Activated naive CD4-positive, alpha-beta T cell (primary cell): ENCODE data around the gene MXI1.

Source experiments
- DNase-seq, 4 experiments: peaks; one replicate each; lab custom pipeline; 2025; lab: John Stamatoyannopoulos, UW

Gene MXI1

DNA sequence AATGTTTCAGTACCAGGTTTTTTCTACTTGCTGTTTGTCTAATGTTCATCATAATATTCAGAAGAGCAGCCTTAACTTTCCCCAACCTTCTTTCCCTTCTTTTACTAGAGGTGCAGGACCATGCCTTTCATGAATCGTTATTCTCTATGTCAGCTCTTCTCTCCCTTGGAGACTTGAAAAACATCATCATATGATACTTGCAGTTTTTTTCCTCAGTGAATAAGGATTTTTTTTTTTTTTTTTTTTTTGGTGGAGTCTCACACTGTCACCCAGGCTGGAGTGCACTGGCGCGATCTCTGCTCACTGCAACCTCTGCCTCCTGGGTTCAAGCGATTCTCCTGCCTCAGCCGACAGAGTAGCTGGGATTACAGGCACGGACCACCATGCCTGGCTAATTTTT is 67.2 kb downstream of the MXI1 start:
- no peak for DNase-seq

DNA sequence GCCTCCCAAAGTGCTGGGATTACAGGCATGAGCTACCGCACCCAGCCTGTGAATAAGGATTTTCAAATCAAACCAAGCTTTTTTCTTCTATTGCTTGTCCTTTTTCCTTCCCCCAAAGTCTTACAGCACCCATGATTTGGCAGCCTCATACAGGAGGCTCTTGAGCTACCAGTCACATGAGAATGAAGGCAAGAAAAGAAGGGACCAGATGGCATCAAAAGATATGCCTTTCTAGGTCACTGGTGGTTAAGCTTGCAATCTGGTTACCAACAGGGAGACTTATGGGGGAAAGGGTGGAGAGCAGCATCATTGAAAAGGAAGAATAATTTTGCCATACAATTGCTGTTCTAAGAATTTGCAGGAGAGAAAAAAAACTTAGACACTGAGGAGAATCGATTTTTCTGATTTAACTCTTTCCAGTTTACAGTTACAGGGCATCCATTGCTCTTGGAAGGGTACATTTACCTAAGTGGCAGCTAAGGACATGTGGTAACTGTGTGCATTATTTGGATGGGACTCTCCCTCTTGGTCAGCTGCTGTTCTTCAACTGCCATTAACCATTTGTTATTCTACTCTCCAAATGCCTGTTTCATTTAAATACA is 67.8 kb downstream of the MXI1 start:
- DNase-seq, result no peak

DNA sequence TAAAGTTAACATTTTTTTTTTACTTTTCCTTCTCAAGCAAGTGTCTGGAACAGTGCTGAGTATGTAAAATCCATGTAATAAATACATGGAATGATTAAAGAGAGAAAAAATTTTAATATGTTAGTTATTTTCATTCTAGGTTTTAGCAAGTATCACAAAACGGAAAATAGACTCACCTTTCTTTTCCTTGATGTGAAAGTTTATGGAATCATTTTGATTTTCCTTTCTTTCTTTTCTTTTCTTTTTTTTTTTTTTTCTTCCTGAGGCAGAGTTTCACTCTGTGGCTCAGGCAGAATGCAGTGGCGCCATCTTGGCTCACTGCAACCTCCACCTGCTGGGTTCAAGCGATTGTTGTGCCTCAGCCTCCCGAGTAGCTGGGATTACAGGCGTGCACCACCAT is 69.2 kb downstream of the MXI1 start:
- DNase-seq, result no peak

DNA sequence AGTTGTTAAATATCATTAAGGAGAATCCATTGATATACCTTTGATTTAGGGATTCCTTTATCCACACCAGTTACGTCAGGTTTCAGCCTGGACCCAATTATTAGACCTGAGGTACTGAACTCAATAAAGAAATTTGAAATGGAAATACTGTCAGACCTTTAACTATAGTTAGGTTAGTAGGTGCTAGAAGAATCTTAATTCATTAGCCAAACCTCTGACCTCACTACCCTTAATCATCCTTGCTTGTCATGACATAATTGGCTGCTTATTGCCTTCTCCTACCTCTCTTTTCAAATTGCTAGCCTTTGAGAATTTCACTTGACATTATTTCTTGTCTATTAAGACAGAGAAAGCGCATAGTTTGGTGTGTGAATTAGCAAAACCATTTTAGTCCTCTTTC is 70.2 kb downstream of the MXI1 start:
- no peak for DNase-seq

DNA sequence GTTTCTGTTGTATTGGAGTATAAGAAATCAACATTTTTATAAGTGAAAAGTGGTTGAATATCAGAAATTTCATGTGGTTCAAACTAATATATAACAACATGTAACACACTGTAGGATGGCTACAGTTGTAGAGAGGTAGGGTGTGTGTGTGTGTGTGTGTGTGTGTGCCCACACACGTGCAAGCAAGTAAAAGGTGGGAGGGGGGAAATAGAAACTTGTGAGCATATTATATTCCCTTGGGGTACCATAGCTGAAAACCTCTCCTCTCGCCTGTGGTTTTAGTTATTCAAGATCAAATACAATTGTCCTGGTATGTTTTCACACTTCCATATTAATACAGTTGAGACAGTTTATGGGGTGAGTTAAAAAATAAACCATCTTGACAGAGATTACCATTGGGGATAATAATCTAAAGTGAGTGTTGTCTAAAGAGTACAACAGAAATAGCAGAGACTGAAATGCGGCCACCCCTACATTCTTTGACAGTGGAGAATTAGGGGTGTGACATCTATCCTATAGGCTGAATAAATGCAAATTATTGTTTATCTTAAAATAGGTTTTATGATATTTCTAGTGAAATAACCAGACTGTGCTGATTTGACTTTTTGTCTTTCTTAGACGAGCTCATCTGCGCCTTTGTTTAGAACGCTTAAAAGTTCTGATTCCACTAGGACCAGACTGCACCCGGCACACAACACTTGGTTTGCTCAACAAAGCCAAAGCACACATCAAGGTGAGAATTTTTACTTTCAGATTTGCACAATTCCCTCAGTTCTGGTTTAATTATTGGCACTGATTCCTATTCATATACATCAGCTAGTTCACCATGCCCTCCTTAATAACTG is 71.4 kb downstream of the MXI1 start:
- DNase-seq, result no peak

DNA sequence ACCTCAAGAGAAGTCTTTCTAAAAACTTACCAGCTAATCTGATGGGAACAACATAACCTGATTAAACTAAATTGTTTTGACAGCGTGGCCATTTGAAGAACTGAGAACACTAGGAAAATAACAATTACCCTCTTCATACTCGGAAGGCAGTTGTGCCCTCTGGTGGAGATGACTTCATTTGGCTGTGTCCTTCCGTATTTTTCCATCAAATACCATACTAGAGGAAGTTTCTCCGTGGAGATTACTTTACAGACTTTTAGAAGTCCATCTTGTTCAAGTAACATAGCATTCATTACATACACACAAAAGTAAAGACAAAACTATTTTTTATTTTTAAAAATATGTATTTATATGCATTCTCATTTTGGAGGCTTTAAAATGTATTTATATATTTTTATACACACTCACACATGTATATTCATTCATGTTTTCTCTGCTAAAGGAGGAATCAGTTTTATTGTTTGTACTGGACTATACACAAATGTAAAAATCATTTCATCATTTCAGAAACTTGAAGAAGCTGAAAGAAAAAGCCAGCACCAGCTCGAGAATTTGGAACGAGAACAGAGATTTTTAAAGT is 72.1 kb downstream of the MXI1 start:
- peak in 2 of 4 experiments; percentile 2 to 8 for DNase-seq

DNA sequence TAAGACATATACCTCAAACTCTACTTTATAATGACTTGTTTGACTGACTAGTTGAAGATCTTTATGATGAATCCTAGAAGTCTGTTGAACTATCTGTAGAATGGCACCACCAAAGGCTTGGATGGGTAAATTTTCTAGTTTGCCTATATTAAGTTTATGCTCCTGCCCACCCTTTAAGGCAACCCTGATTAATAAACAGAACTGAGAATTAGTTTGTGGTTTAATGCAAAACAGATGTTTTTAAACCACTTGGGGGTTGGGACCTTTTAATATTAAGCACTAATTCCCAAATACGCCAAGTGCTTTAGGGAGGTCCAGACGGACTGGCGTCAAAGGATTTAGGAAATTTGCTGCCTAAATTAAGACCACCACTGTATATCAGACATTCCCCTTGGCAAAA is 76.9 kb downstream of the MXI1 start:
- DNase-seq, result no peak

DNA sequence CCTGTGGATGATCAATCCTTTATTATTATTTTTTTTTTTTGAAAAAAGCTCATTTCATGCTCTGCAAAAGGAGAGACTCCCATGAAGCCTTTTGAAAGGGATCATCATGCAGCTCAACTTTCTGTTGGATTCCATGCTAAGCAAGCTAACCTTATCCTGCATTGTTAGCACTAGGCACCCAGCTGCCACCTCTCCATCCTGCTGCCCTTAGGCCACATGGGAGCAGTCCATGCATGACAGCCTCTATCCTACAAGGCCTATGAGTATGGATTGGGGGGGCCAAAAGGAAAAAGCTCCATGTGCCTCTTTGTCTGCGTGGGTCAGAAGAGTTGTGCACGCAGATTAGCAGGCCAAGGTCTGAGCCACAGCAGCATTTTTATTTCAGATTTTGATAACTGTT is 78.1 kb downstream of the MXI1 start:
- no peak for DNase-seq

DNA sequence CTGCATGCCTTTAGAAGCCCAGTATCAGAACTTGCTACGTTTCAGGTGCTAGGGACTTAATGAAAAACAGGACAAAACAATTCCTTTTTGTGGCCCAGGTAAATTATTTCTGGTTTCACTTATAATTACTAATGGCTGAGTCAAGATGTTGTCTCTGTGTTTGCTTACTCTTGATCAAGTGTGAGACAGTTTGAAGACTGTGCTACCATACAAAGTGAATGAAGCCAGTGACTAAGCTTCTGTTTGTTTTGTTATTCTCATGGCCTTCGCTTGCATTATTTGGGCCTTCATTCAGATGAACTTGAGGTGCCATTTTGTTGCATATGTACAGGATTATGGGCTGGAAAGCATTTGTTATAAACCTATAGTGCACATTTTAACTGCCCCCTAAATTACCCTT is 79.4 kb downstream of the MXI1 start:
- DNase-seq, result no peak

DNA sequence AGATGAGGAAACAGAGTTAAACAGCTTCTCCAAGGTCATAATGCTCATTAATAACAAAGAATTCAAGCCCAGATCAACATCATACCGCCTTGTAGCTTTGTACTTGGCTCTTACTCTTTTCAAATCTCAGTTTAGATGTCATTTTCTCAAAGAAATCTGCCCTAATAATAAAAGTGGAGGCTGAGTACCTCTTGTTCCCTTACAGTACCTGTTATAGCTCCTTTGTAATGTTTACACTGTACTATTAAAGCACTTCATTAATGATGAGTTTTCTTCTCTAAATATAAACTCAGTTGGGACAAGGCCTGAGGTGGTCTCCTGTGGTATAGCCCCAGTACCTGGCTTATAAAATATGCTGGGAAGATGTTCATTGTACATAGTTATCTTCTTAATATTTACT is 89.6 kb downstream of the MXI1 start:
- DNase-seq, result no peak

DNA sequence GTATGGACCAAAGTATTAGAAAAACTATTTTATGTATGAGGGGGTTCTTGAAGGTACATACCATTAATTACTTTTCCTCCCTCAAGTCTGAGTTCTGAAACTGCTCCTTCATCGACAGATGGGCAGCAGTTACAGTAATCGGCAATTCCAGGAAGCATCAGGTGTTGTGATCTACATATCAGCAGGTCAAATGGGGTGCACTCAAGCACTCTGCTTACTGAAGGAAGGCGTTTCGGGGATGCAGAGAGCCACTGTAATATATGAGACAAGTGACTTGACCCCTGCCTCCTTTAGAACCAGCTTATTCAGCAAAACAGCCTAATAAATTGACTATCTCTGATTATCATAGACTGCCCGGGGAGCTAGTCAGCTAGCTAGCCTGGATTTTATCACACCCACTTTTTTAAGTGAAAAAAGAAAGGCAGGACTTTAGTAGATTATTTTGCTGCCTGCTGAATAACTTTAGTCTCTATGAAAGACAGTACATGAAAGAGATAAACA is 93.1 kb downstream of the MXI1 start:
- DNase-seq, result no peak

DNA sequence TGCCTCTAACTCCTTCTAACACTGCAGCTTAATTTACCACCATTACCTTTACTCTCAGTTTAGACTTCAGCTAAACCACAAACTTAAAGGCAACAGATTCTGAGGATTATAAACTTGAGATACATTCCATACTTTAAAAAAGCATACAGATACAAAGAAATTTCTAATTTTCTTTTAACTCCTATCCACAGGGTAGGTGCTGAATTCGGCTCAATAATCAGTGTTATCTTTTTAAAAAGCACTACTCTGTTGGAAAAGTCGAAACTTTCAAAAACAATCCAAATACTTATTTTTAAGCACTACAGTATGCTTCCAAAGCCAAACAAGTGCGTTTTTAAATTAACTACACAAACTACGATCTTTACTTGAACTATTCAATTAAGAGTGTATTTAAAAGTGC is 96.3 kb downstream of the MXI1 start:
- DNase-seq, result no peak

DNA sequence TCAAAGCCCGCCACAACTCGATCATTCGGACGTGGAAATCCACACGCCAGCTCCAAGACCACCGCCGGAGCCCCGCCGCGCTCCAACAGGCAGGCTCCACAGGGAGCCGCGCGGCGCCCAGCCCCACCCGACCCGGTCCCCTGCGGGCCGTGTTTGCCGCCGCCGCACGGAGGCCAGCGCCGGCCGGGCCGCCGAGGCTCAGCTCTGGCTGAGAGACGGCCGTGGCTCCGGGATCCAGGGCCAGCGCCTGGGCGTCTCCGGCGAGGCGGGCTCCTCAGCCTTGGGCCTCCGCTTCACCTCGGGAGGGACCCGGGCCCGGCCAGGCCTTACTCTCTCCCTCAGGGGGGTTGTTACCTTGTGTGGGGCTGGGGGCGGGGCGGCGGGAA is 97.0 kb downstream of the MXI1 start:
- no peak for DNase-seq

DNA sequence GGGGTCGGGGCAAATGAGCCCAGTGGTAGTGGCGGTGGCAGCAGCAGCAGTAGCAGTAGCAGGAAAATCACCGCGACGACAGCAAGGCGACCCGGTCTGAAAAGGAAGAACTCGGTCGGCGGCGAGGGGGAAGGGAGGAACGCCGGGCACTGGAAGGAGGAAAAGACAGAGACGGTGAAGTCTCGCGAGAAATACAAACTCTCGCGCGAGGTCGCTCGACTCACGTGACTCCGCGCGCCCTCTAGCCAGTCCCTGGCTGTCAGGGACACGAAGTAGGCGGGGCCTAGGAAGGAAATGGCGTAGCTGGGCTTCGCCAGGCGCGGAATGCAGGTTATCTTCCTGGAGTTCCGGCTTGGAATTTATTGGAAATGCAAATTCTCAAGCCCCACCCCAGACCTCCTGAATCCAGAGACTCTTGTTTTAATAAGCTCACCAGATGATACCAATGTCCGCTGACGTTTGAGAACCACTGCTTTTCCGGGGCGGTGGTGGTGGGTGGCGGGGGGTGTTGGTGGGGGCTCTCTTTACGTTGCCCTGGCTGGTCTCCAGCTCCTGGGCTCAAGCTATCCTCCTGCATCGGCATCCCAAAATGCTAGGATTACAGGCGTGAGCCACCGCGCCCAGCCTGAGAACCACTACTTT is 97.5 kb downstream of the MXI1 start, which contains the start of gene SMNDC1:
Gene SMNDC1 (minus strand): TSS at position 141 of the 642 bp plus-strand sequence. CDS start 1,333 bp downstream, outside the sequence.
- peak; percentile 89 to 95 (median 92) for DNase-seq

DNA sequence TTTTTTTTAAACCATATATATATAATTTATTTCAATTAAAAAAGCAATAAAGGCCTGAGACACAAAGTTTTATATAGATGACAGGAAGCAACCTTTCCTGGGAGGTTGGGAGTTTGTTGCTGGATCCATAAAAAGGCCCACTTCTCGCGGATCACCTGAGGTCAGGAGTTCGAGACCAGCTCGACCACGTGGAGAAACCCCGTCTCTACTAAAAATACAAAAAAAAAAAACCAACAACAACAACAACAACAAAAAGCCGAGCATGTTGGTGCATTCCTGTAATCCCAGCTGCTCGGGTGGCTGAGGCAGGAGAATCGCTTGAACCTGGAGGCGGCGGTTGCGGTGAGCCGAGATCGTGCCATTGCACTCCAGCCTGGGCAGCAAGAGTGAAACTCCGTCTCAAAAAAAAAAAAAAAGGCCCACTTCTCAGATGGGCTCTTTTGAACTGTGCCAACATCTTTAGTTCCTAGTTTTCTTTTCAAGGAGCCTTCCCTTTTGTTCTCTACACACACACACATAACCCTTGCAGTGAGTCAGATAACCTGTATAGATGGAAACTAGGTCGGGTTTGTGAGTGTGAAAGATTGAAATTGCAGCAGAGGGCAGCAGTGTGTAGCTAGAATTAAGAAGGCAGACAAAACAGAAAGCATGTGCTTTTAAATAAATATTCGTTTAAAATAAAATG is 98.5 kb downstream of the MXI1 start:
- DNase-seq, result peak in 1 of 4 experiments; percentile 1

DNA sequence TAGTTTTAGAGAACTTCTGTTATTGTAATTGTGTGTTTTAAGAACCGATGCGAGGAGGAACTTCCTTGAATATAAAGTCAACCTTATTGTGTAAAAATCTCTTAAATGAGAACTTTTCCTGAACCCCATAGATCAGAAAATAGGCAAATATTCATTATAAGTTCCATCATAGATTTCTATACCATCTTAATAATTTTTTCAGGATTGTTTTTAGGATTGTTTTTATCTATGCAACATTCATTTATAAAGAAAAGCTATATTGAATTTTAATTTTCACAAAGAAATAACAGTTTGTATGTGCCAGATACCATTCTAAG is 99.0 kb downstream of the MXI1 start:
- no peak for DNase-seq

DNA sequence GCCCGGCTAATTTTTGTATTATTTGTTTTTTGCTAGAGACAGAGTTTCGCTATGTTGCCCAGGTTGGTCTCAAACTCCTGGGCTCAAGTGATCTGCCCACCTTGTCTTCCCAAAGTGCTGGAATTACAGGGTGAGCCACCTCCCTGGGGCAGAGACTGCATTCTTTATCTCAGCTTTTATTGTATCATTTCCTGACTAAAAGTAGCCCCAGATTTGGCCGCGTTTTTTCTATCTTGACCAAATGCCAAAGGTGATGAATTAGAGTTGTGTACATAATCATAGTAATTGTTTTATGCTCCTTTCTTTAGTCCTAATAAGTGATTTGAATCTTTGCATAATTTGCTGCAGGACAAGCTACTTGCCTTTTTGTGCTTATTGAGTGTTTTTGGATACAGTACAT is 100.4 kb downstream of the MXI1 start:
- DNase-seq, result no peak

DNA sequence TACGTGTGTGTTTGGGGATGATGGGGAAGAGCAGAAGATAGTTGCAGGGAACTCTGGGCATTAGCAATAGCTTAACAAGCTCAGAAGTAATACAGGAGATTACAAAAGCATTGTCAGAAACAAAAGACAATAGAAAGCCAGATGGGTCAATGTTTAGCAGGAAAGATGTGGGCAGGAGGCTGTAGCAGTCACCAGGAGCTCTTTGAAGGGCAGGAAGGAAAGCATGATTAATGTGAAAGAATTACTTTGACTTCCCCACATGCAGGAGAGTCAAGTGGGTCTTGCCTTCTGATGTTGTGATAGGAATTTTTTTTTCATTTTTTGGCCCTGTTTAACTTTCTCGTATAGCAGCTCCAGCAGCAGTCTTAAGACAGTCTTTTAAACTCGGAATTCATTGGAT is 103.3 kb downstream of the MXI1 start:
- no peak for DNase-seq

DNA sequence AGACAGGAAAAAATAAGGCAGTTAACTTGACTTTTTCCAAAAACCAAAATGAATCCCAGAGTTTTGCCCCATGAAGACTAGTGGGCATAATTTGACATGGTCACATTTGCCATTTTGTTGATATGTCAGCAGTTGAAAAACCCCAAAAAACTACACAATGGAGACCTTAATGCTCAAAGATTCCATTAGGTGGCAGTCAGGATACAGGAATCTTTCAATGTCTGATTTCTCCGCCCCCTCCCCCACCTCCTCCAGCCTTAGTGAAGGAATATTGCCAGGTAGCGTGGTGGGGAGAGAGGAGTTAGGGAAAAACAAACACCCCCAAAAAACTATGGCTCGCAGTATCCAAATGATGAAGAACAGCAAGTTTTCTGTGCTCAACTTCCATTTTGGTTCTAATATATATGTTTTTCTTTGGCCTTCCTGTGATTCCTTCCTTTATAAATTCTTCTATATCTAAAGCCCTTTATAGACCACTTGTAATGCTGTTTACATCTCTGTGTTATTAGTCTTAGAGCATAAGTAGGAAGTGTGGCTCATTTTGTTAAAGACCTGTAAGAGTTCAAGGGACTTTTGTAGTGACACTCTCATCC is 104.0 kb downstream of the MXI1 start:
- DNase-seq, result peak in 1 of 4 experiments; percentile 6

DNA sequence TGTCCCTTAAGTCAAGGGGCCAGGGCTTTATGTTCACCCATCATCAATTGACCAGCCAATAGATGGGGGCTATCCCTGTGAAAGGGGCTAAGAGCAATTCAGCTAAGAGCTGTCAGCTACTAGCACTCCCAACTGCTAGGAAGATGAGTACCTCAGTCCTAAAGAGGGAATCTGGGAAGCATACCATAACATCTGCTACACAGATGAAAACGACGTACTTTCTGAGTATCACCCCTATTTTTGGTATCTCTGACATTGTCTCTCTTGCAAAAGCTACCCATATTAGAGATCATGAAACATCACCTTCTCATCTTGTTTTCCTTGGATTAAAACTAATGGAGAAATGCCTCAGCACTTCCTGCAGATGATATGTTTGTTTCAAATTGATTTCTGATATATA is 104.8 kb downstream of the MXI1 start:
- no peak for DNase-seq

DNA sequence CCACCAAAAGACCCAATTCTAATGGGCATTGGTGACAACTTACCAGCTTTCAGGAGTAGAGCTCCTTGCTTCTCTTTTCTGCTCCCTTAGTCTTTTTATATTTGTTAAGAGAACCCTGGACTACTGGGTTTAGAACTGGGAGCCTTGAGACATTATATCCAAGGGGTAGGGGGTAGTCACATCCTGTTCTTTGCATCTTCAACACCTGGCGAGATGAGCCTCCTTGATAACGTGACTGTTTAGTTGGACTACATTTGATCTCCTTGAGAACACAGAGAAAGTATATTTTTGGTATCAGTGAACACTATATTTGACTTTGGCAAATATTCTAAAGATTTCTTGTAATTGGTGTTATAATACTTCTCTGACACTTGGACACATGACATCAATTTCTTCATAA is 106.3 kb downstream of the MXI1 start:
- DNase-seq, result no peak
